ENCODE measurements around the gene TM4SF4. TPM values are rescaled to one million over a fixed set of nuclear protein-coding genes. Genes with fewer than 3 reads are reported as not detected.

The TM4SF4 gene
- total and polyA plus RNA-seq, 2 donors from 2014 or later = 0.92 to 0.94 TPM

GRCh38 chr3:149545049-149545448, 70.6 kb downstream of the TM4SF4 start:
- intact Hi-C loops (cut with DNase I) = no loop called here
- FAIRE-seq (no peak), DNase-seq (no peak)
- Histone ChIP-seq H3K9ac (ENCODE audit: low read length in 3 of 3) (no peak overlapping the region), H3K36me3 (ENCODE audit: control insufficient read depth in 2 of 3, insufficient read depth in 3 of 3, low read length in 3 of 3) (peaks cover 0 to 10% (median 2%) of the 10 kb centered on the region in 3 donors), H3K27me3 (ENCODE audit: control insufficient read depth, insufficient read depth, low read length) (no peaks in the 10 kb centered on the region), H3K4me3 (ENCODE audit: low read length in 3 of 3) (no peak overlapping the region), H3K9me3 (ENCODE audit: control insufficient read depth in 2 of 3, insufficient read depth in 1 of 3, low read length in 3 of 3) (no peaks in the 10 kb centered on the region), H3K27ac (ENCODE audit: low read depth in 2 of 2, low read length in 2 of 2) (no peak overlapping the region), H3K4me1 (ENCODE audit: control insufficient read depth in 2 of 3, insufficient read depth in 2 of 3, low read depth in 1 of 3, low read length in 3 of 3) (peaks cover 3 to 22% (median 11%) of the 10 kb centered on the region in 3 donors)
- TF ChIP-seq CTCF (IDR thresholded peaks at IDR 0.05; ENCODE audit: borderline replicate concordance, extremely low read depth, insufficient read depth) = no peak

- no peaks in the 10 kb centered on the region for H3K36me3 ChIP-seq (ENCODE audit: control insufficient read depth in 2 of 3, insufficient read depth in 3 of 3, low read length in 3 of 3)
- peaks cover 3 to 14% (median 8%) of the 10 kb centered on the region in 3 donors for H3K4me1 ChIP-seq (ENCODE audit: control insufficient read depth in 2 of 3, insufficient read depth in 2 of 3, low read depth in 1 of 3, low read length in 3 of 3)
- H3K27me3 ChIP-seq (ENCODE audit: control insufficient read depth, insufficient read depth, low read length) = no peaks in the 10 kb centered on the region
- intact Hi-C loops (cut with DNase I) = no loop called here
- H3K9me3 ChIP-seq (ENCODE audit: control insufficient read depth in 2 of 3, insufficient read depth in 1 of 3, low read length in 3 of 3) = no peaks in the 10 kb centered on the region
- H3K27ac ChIP-seq (ENCODE audit: low read depth in 2 of 2, low read length in 2 of 2) = no peak overlapping the region
- DNase-seq (no peak), FAIRE-seq (no peak)
- H3K4me3 ChIP-seq (ENCODE audit: low read length in 3 of 3) = no peak overlapping the region
- no peak overlapping the region for H3K9ac ChIP-seq (ENCODE audit: low read length in 3 of 3)
- no peak for TF ChIP-seq CTCF (IDR thresholded peaks at IDR 0.05; ENCODE audit: borderline replicate concordance, extremely low read depth, insufficient read depth)
Observed at GRCh38 chr3:149547413-149547812, 72.9 kb downstream of the TM4SF4 start.

GRCh38 chr3:149547954-149548668, 73.6 kb downstream of the TM4SF4 start:
- Histone ChIP-seq H3K36me3 (ENCODE audit: control insufficient read depth in 2 of 3, insufficient read depth in 3 of 3, low read length in 3 of 3) (no peaks in the 10 kb centered on the region), H3K27ac (ENCODE audit: low read depth in 2 of 2, low read length in 2 of 2) (peak overlapping the region; percentile 10 to 26), H3K27me3 (ENCODE audit: control insufficient read depth, insufficient read depth, low read length) (no peaks in the 10 kb centered on the region), H3K4me1 (ENCODE audit: control insufficient read depth in 2 of 3, insufficient read depth in 2 of 3, low read depth in 1 of 3, low read length in 3 of 3) (peaks cover 0 to 10% (median 4%) of the 10 kb centered on the region in 3 donors), H3K4me3 (ENCODE audit: low read length in 3 of 3) (no peak overlapping the region), H3K9ac (ENCODE audit: low read length in 3 of 3) (no peak overlapping the region), H3K9me3 (ENCODE audit: control insufficient read depth in 2 of 3, insufficient read depth in 1 of 3, low read length in 3 of 3) (no peaks in the 10 kb centered on the region)
- TF ChIP-seq CTCF (IDR thresholded peaks at IDR 0.05; ENCODE audit: borderline replicate concordance, extremely low read depth, insufficient read depth) = no peak
- FAIRE-seq (no peak), DNase-seq (peak in 1 of 5 donors; percentile 38)
- intact Hi-C loops (cut with DNase I) = no loop called here

Measured in kidney (tissue), 14 donors.